GM23338 (cell line): ENCODE measurements around the gene CAMTA1.

Experiments used
- CREB1 ChIP-seq: fragments of 250-450 bp; sonication (Bioruptor Pico); IDR thresholded peaks from 2 replicates; pipeline ENCODE4 v1.5.0; 2020; ENCODE audit warnings: low read depth, mild to moderate bottlenecking, moderate library complexity
- CTCF ChIP-seq, 2 experiments: fragments of 200-600 bp in 1 of 2; sonication (generic) in 1 of 2; conservative IDR thresholded peaks; 2 replicates each; pipeline versions ENCODE4 v1.5.1 to v1.6.1; 2016 to 2017; ENCODE audit warnings: antibody characterized with exemption in 2 of 2, low read depth in 2 of 2, mild to moderate bottlenecking in 2 of 2, moderate library complexity in 1 of 2
- ETS1 ChIP-seq: IDR thresholded peaks from 2 replicates; pipeline ENCODE4 v1.6.1; 2016; ENCODE audit warnings: antibody characterized with exemption
- EZH2 ChIP-seq: fragments of 200-600 bp; sonication (generic); IDR thresholded peaks from one replicate; pipeline ENCODE4 v1.8.0; 2017; ENCODE audit warnings: antibody characterized with exemption, mild to moderate bottlenecking, low read depth; ENCODE audit not compliant: unreplicated experiment
- EZH2phosphoT487 ChIP-seq: fragments of 200-600 bp; sonication (generic); IDR thresholded peaks from one replicate; pipeline ENCODE4 v1.8.1; 2018; ENCODE audit warnings: antibody characterized with exemption; ENCODE audit not compliant: unreplicated experiment
- JUNB ChIP-seq: IDR thresholded peaks from one replicate; pipeline ENCODE4 v1.6.1; 2016; ENCODE audit warnings: antibody characterized with exemption; ENCODE audit not compliant: unreplicated experiment
- POLR2AphosphoS5 ChIP-seq: IDR thresholded peaks from 2 replicates; pipeline ENCODE4 v1.6.1; 2016; ENCODE audit warnings: antibody characterized with exemption, low read depth
- REST ChIP-seq: IDR thresholded peaks from one replicate; pipeline ENCODE4 v1.6.1; 2018; ENCODE audit warnings: antibody characterized with exemption; ENCODE audit not compliant: unreplicated experiment
- STAT1 ChIP-seq: IDR thresholded peaks from one replicate; pipeline ENCODE4 v1.6.1; 2016; ENCODE audit warnings: antibody characterized with exemption; ENCODE audit not compliant: unreplicated experiment
- ZNF114 ChIP-seq: fragments of 250-450 bp; sonication (Bioruptor Pico); IDR thresholded peaks from 2 replicates; pipeline ENCODE4 v1.5.0; 2020; ENCODE audit warnings: mild to moderate bottlenecking, moderate library complexity
- ZNF331 ChIP-seq: fragments of 250-450 bp; sonication (Bioruptor Pico); IDR thresholded peaks from 2 replicates; pipeline ENCODE4 v1.5.0; 2020; ENCODE audit warnings: low read depth, mild to moderate bottlenecking, moderate library complexity

GRCh38 chr1:6888268-6888667, 103.0 kb downstream of the CAMTA1 start:
- TF ChIP-seq REST (no peak), CTCF (conservative IDR thresholded peaks at IDR 0.05; ENCODE audit: low read depth in 2 of 2) (no peak), EZH2 (no peak), POLR2AphosphoS5 (no peak), CREB1 (no peak), EZH2phosphoT487 (no peak), JUNB (no peak), ZNF331 (no peak), ZNF114 (CRISPR knock-in tag) (no peak), ETS1 (no peak), STAT1 (no peak)
